Fibroblast of villous mesenchyme (primary cell): ENCODE measurements around the gene MILR1. TPM values are rescaled to one million over a fixed set of nuclear protein-coding genes. Genes with fewer than 3 reads are reported as not detected.
A peak's percentile ranks its signal among the peaks of the same experiment; 100 is the strongest.

ENCODE experiments used
- DNase-seq: peaks from one replicate; pipeline ENCODE4 v3.0.0-alpha.2; 2010; ENCODE audit warnings: low read depth
- H3K4me3 ChIP-seq: 2 replicates; pipeline ENCODE4 v1.5.1; 2011; ENCODE audit warnings: low read depth, mild to moderate bottlenecking, low read length
- CTCF ChIP-seq: IDR thresholded peaks from 2 replicates; pipeline ENCODE4 v1.5.1; 2012; ENCODE audit warnings: low read depth, mild to moderate bottlenecking, low read length; ENCODE audit not compliant: insufficient read depth
- small RNA-seq: library from RNA; depleted of rRNA; stranded (forward); fragments of <200 nt; gene quantifications from one replicate; pipeline ENCODE3, GENCODE V24; 2012
- total RNA-seq: library from RNA; depleted of rRNA; stranded (reverse); fragments of >200 nt; gene quantifications from 2 replicates; pipeline ENCODE4 v1.2.3, GENCODE V29; 2012

MILR1 gene
- total RNA-seq, 1 donor = 2.6 TPM

- peak; percentile 42 for TF ChIP-seq CTCF
- H3K4me3 ChIP-seq = peak overlapping the region; percentile 99
- DNase-seq = peak; percentile 82
Observed at GRCh38 chr17:64507413-64507782, 58.5 kb downstream of the MILR1 start.

GRCh38 chr17:64508683-64509082 is 59.8 kb downstream of the MILR1 start:
- peak overlapping the region; percentile 99 for H3K4me3 ChIP-seq
- no peak for DNase-seq
- TF ChIP-seq CTCF = no peak

GRCh38 chr17:64509179-64509578 is 60.3 kb downstream of the MILR1 start:
- TF ChIP-seq CTCF = no peak
- H3K4me3 ChIP-seq = no peak overlapping the region
- DNase-seq = no peak

- no peak for TF ChIP-seq CTCF
- DNase-seq = no peak
Observed at GRCh38 chr17:64515419-64515818, 66.5 kb downstream of the MILR1 start.

GRCh38 chr17:64515829-64516228 is 66.9 kb downstream of the MILR1 start:
- no peak for DNase-seq
- TF ChIP-seq CTCF = no peak

More at GRCh38 chr17:64515419-64515818, 66.5 kb downstream of the MILR1 start:
- H3K4me3 ChIP-seq = no peak overlapping the region

More at GRCh38 chr17:64515829-64516228, 66.9 kb downstream of the MILR1 start:
- H3K4me3 ChIP-seq = no peak overlapping the region

Small RNA genes within 50 kb of the gene (small RNA-seq; reads per million reads assigned to genes)
- gene ATP5MFP4 (not detected), gene MIR1273E (not detected)

Other genes starting within 250 kb of the MILR1 start
- 38.0 and 45.8 TPM in 2 replicates for gene TEX2, start 185.9 kb upstream of the MILR1 start, total RNA-seq
- under 0.01 TPM in 2 replicates for gene PECAM1, start 58.3 kb upstream of the MILR1 start, total RNA-seq
- gene POLG2, start 47.9 kb downstream of the MILR1 start, total RNA-seq = 8.4 and 12.5 TPM in 2 replicates
- 335 and 361 TPM in 2 replicates for gene DDX5, start 57.2 kb downstream of the MILR1 start, total RNA-seq
- gene CEP95, start 57.9 kb downstream of the MILR1 start, total RNA-seq = 26.3 and 27.1 TPM in 2 replicates
- gene SMURF2, start 213.2 kb downstream of the MILR1 start, total RNA-seq = 103 and 188 TPM in 2 replicates